HEK293 (cell line): ENCODE data around the gene ZBTB20.

ENCODE experiments used
- CTCF ChIA-PET: fragments of 350-600 bp; formaldehyde crosslinking; extraction: SDS; loops from one replicate; lab custom pipeline; 2021; ENCODE audit warnings: antibody characterized with exemption; lab: Yijun Ruan, JAX
- POLR2A ChIA-PET: fragments of 300-600 bp; formaldehyde crosslinking; extraction: SDS; loops from one replicate; lab custom pipeline; 2020; ENCODE audit warnings: antibody characterized with exemption, inconsistent platforms; lab: Yijun Ruan, JAX
- H3K27ac ChIP-seq: fragments of 200-500 bp; sonication (Bioruptor generic); 2 replicates; pipeline ENCODE4 v1.5.1; 2014; ENCODE audit warnings: low read depth, low read length, control low read depth, inconsistent platforms; ENCODE audit errors: extremely low read depth
- H3K36me3 ChIP-seq, 2 experiments: fragments of 200-500 bp in 1 of 2; sonication (Bioruptor generic) in 1 of 2; 1 replicate in 1 of 2; 2 replicates in 1 of 2; pipeline ENCODE4 v1.5.1; 2014 to 2017; ENCODE audit warnings: inconsistent platforms in 2 of 2, low read length in 2 of 2; ENCODE audit not compliant: control insufficient read depth in 2 of 2, insufficient read depth in 1 of 2
- H3K4me1 ChIP-seq: fragments of 200-500 bp; sonication (Bioruptor generic); 2 replicates; pipeline ENCODE4 v1.5.1; 2014; ENCODE audit warnings: mild to moderate bottlenecking, low read length, inconsistent platforms; ENCODE audit not compliant: control insufficient read depth, insufficient read depth
- H3K4me3 ChIP-seq: 2 replicates; pipeline ENCODE4 v1.5.1; 2011; ENCODE audit warnings: low read depth, mild to moderate bottlenecking, control low read depth, low read length, moderate library complexity
- H3K9me3 ChIP-seq: fragments of 200-500 bp; sonication (Bioruptor generic); 2 replicates; pipeline ENCODE4 v1.5.1; 2014; ENCODE audit warnings: low read depth, low read length, inconsistent platforms; ENCODE audit not compliant: control insufficient read depth, insufficient read depth
- ATF2 ChIP-seq: fragments of 450-650 bp; formaldehyde crosslinking; IDR thresholded peaks from 2 replicates; pipeline ENCODE4 v1.5.1; 2016; ENCODE audit warnings: missing biosample characterization, missing genetic modification characterization, low read depth
- HOXD13 ChIP-seq: sonication (generic); formaldehyde crosslinking; IDR thresholded peaks from 2 replicates; pipeline ENCODE4 v1.8.0; 2022; ENCODE audit warnings: missing genetic modification reagents, borderline replicate concordance
- KLF16 ChIP-seq: fragments of 450-650 bp; formaldehyde crosslinking; IDR thresholded peaks from 2 replicates; pipeline ENCODE4 v1.5.1; 2017; ENCODE audit warnings: missing biosample characterization, missing genetic modification characterization
- KLF7 ChIP-seq: fragments of 450-650 bp; formaldehyde crosslinking; IDR thresholded peaks from 2 replicates; pipeline ENCODE4 v1.5.1; 2016; ENCODE audit warnings: missing biosample characterization, missing genetic modification characterization, borderline replicate concordance
- PRDM6 ChIP-seq: fragments of 450-650 bp; formaldehyde crosslinking; IDR thresholded peaks from 2 replicates; pipeline ENCODE4 v1.5.1; 2017; ENCODE audit warnings: missing biosample characterization, missing genetic modification characterization
- SCRT1 ChIP-seq: fragments of 450-650 bp; formaldehyde crosslinking; IDR thresholded peaks from 2 replicates; pipeline ENCODE4 v1.5.1; 2016; ENCODE audit warnings: missing biosample characterization, missing genetic modification characterization, borderline replicate concordance
- SETDB1 ChIP-seq: IDR thresholded peaks from one replicate; pipeline ENCODE4 v1.6.1; 2017; ENCODE audit warnings: mild to moderate bottlenecking, low read length, moderate library complexity, mixed read lengths; ENCODE audit not compliant: insufficient read length
- ZBTB10 ChIP-seq: fragments of 450-650 bp; formaldehyde crosslinking; IDR thresholded peaks from 2 replicates; pipeline ENCODE4 v1.5.1; 2016; ENCODE audit warnings: missing biosample characterization, missing genetic modification characterization
- ZIC2 ChIP-seq: fragments of 450-650 bp; formaldehyde crosslinking; IDR thresholded peaks from 2 replicates; pipeline ENCODE4 v1.5.1; 2016; ENCODE audit warnings: missing biosample characterization, missing genetic modification characterization
- ZNF114 ChIP-seq: fragments of 450-650 bp; formaldehyde crosslinking; IDR thresholded peaks from 2 replicates; pipeline ENCODE4 v1.5.0; 2017; ENCODE audit warnings: missing biosample characterization, missing genetic modification characterization
- ZNF174 ChIP-seq: fragments of 450-650 bp; formaldehyde crosslinking; IDR thresholded peaks from 2 replicates; pipeline ENCODE4 v1.5.0; 2017; ENCODE audit warnings: missing biosample characterization, mild to moderate bottlenecking, missing genetic modification characterization
- ZNF221 ChIP-seq: fragments of 450-650 bp; formaldehyde crosslinking; IDR thresholded peaks from 2 replicates; pipeline ENCODE4 v1.5.1; 2017; ENCODE audit warnings: missing biosample characterization, missing genetic modification characterization, borderline replicate concordance
- ZNF354C ChIP-seq: fragments of 450-650 bp; formaldehyde crosslinking; IDR thresholded peaks from 2 replicates; pipeline ENCODE4 v1.5.1; 2016; ENCODE audit warnings: missing biosample characterization, missing genetic modification characterization, low read depth, borderline replicate concordance
- ZNF398 ChIP-seq: fragments of 450-650 bp; formaldehyde crosslinking; IDR thresholded peaks from 2 replicates; pipeline ENCODE4 v1.5.1; 2017; ENCODE audit warnings: missing biosample characterization, missing genetic modification characterization
- ZNF404 ChIP-seq: fragments of 450-650 bp; formaldehyde crosslinking; IDR thresholded peaks from 2 replicates; pipeline ENCODE4 v1.5.1; 2017; ENCODE audit warnings: missing biosample characterization, missing genetic modification characterization
- ZNF416 ChIP-seq: fragments of 450-650 bp; formaldehyde crosslinking; IDR thresholded peaks from 2 replicates; pipeline ENCODE4 v1.5.1; 2016; ENCODE audit warnings: missing biosample characterization, missing genetic modification characterization
- ZNF426 ChIP-seq: fragments of 450-650 bp; formaldehyde crosslinking; IDR thresholded peaks from 2 replicates; pipeline ENCODE4 v1.5.1; 2017; ENCODE audit warnings: missing biosample characterization, missing genetic modification characterization, mild to moderate bottlenecking, inconsistent platforms, moderate library complexity
- ZNF510 ChIP-seq: fragments of 450-650 bp; formaldehyde crosslinking; IDR thresholded peaks from 2 replicates; pipeline ENCODE4 v1.5.1; 2018; ENCODE audit warnings: mild to moderate bottlenecking, missing genetic modification characterization, missing biosample characterization; ENCODE audit not compliant: insufficient replicate concordance
- ZNF518A ChIP-seq: fragments of 450-650 bp; formaldehyde crosslinking; conservative IDR thresholded peaks from 2 replicates; pipeline ENCODE4 v1.5.1; 2016; ENCODE audit warnings: low read depth, missing biosample characterization, missing genetic modification characterization
- ZNF530 ChIP-seq: fragments of 450-650 bp; formaldehyde crosslinking; IDR thresholded peaks from 2 replicates; pipeline ENCODE4 v1.5.1; 2016; ENCODE audit warnings: low read depth, missing biosample characterization, missing genetic modification characterization
- ZNF621 ChIP-seq: fragments of 450-650 bp; formaldehyde crosslinking; IDR thresholded peaks from 2 replicates; pipeline ENCODE4 v1.5.1; 2017; ENCODE audit warnings: missing biosample characterization, missing genetic modification characterization
- ZNF645 ChIP-seq: fragments of 450-650 bp; formaldehyde crosslinking; IDR thresholded peaks from 2 replicates; pipeline ENCODE4; 2016; ENCODE audit warnings: missing biosample characterization, missing genetic modification characterization
- ZNF837 ChIP-seq: fragments of 450-650 bp; formaldehyde crosslinking; IDR thresholded peaks from 2 replicates; pipeline ENCODE4 v1.5.1; 2016; ENCODE audit warnings: missing biosample characterization, missing genetic modification characterization

The ZBTB20 gene

GRCh38 chr3:114440700-114441099, 706.4 kb downstream of the ZBTB20 start (continued):
- TF ChIP-seq PRDM6 (no peak), ZNF837 (tag by site-specific recombination) (no peak), ZNF221 (tag by site-specific recombination) (no peak), ZNF416 (tag by site-specific recombination) (no peak), KLF16 (tag by site-specific recombination) (no peak), ZNF518A (no peak)

GRCh38 chr3:114439284-114439683, 707.8 kb downstream of the ZBTB20 start:
- Histone ChIP-seq H3K36me3 (no peaks in the 10 kb centered on the region), H3K4me1 (no peaks in the 10 kb centered on the region), H3K4me3 (no peak overlapping the region), H3K27ac (no peak overlapping the region), H3K9me3 (no peaks in the 10 kb centered on the region)
- no peak for TF ChIP-seq ZNF221 (tag by site-specific recombination)
- no peak for TF ChIP-seq KLF7 (tag by site-specific recombination)
- TF ChIP-seq ZNF174 (tag by site-specific recombination), result no peak
- no peak for TF ChIP-seq ZNF530 (tag by site-specific recombination)
- TF ChIP-seq ZBTB10 (tag by site-specific recombination), result no peak
- TF ChIP-seq ZNF114 (tag by site-specific recombination), result no peak
- no peak for TF ChIP-seq ZNF510 (tag by site-specific recombination)
- no peak for TF ChIP-seq SCRT1 (tag by site-specific recombination)
- TF ChIP-seq HOXD13 (CRISPR knock-in tag), result no peak
- no peak for TF ChIP-seq ATF2 (tag by site-specific recombination)
- TF ChIP-seq ZIC2 (tag by site-specific recombination), result no peak
- TF ChIP-seq ZNF621 (tag by site-specific recombination), result no peak
- TF ChIP-seq SETDB1, result no peak
- no peak for TF ChIP-seq ZNF645 (tag by site-specific recombination)
- no peak for TF ChIP-seq ZNF398 (tag by site-specific recombination)
- no peak for TF ChIP-seq ZNF426 (tag by site-specific recombination)
- TF ChIP-seq ZNF404 (tag by site-specific recombination), result no peak
- no peak for TF ChIP-seq ZNF354C
- ChIA-PET POLR2A (no interaction called here), CTCF (interaction anchor here (0.8 to 2.2 kb wide), 2 partner anchors 20 to 104 kb away, joined by 3 to 9 read pairs; no protein-coding TSS in a partner anchor)
